Ishikawa (cell line): ENCODE measurements around the gene COP1.
A peak's percentile ranks its signal among the peaks of the same experiment; 100 is the strongest.

Experiments
- CEBPB ChIP-seq: IDR thresholded peaks from 2 replicates; pipeline ENCODE4 v1.6.1; 2012
- CREB1 ChIP-seq: IDR thresholded peaks from 2 replicates; pipeline ENCODE4 v1.6.1; 2012; ENCODE audit warnings: low read depth
- EGR1 ChIP-seq: IDR thresholded peaks from 2 replicates; pipeline ENCODE4 v1.6.1; 2012
- EP300 ChIP-seq: IDR thresholded peaks from 2 replicates; pipeline ENCODE4 v1.6.1; 2012; ENCODE audit warnings: borderline replicate concordance
- FOXM1 ChIP-seq: IDR thresholded peaks from 2 replicates; pipeline ENCODE4 v1.6.1; 2012; ENCODE audit warnings: low read depth, borderline replicate concordance
- NFIC ChIP-seq: IDR thresholded peaks from 2 replicates; pipeline ENCODE4 v1.6.1; 2012
- RAD21 ChIP-seq: IDR thresholded peaks from 2 replicates; pipeline ENCODE4 v1.6.1; 2012; ENCODE audit warnings: low read depth
- TAF1 ChIP-seq: IDR thresholded peaks from 2 replicates; pipeline ENCODE4 v1.6.1; 2012; ENCODE audit warnings: low read depth, mild to moderate bottlenecking
- TCF12 ChIP-seq: IDR thresholded peaks from 2 replicates; pipeline ENCODE4 v1.6.1; 2012; ENCODE audit warnings: low read depth
- TEAD4 ChIP-seq: IDR thresholded peaks from 2 replicates; pipeline ENCODE4 v1.6.1; 2012
- USF1 ChIP-seq: IDR thresholded peaks from 2 replicates; pipeline ENCODE4 v1.6.1; 2012
- YY1 ChIP-seq: IDR thresholded peaks from 2 replicates; pipeline ENCODE4 v1.6.1; 2012; ENCODE audit warnings: low read depth
- ZBTB7A ChIP-seq: IDR thresholded peaks from 2 replicates; pipeline ENCODE4 v1.6.1; 2012; ENCODE audit warnings: low read depth
- TF ChIP-seq, protein P1 (sequence below): IDR thresholded peaks from 2 replicates; pipeline ENCODE4 v1.6.1; 2012; ENCODE audit warnings: low read depth, mild to moderate bottlenecking
- TF ChIP-seq, protein P2 (sequence below): IDR thresholded peaks from 2 replicates; pipeline ENCODE4 v1.6.1; 2012

COP1 gene

DNA sequence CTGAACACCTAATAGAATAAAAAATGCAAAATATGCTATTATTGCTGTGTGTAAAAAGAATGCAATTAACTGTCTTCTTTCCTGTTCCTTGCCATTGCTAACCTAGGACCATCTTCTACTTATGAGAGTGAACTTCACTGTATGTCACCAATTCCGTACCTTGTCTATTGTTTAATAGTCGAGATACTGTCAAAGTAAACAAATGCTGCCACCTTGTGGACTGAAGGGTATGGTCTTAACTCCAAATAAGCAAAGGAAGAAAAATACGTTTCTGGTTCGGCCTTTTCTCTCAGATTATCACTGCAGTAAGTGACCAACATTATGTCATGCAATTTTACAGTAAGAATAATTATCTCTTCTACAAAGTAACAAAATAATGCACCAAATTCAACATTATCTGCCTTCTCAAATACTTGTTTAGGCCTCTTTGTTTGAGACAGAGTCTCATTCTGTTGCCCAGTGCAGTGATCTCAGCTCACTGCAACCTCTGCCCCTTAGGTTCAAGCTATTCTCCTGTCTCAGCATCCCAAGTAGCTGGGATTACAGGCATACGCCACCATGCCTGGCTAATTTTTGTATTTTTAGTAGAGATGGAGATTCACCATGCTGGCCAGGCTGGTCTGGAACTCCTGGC lies 133.4 kb downstream of the COP1 start:
- no peak for TF ChIP-seq FOXM1
- peak; percentile 76 for TF ChIP-seq RAD21

DNA sequence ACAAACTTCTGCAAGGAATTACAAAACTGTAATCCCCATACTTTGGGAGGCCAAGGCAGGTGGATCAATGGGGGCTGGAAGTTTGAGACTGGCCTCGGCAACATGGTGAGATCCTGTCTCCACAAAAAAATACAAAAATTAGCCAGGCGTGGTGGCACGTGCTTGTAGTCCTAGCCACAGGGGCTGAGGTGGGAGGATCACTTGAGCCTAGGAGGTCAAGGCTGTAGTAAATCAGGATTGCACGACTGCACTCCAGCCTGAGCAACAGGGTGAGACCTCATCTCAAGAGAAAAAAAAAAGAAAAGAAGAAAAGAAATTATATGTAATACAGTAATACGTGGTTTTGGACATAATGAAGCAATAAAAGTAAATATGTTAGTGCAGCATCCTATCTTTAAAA lies 138.2 kb downstream of the COP1 start:
- TF ChIP-seq YY1 = no peak
- no peak for TF ChIP-seq USF1
- TF ChIP-seq ZBTB7A = no peak
- TF ChIP-seq TEAD4 = no peak
- no peak for TF ChIP-seq FOXM1
- TF ChIP-seq EP300 = no peak
- TF ChIP-seq, protein P1, sequence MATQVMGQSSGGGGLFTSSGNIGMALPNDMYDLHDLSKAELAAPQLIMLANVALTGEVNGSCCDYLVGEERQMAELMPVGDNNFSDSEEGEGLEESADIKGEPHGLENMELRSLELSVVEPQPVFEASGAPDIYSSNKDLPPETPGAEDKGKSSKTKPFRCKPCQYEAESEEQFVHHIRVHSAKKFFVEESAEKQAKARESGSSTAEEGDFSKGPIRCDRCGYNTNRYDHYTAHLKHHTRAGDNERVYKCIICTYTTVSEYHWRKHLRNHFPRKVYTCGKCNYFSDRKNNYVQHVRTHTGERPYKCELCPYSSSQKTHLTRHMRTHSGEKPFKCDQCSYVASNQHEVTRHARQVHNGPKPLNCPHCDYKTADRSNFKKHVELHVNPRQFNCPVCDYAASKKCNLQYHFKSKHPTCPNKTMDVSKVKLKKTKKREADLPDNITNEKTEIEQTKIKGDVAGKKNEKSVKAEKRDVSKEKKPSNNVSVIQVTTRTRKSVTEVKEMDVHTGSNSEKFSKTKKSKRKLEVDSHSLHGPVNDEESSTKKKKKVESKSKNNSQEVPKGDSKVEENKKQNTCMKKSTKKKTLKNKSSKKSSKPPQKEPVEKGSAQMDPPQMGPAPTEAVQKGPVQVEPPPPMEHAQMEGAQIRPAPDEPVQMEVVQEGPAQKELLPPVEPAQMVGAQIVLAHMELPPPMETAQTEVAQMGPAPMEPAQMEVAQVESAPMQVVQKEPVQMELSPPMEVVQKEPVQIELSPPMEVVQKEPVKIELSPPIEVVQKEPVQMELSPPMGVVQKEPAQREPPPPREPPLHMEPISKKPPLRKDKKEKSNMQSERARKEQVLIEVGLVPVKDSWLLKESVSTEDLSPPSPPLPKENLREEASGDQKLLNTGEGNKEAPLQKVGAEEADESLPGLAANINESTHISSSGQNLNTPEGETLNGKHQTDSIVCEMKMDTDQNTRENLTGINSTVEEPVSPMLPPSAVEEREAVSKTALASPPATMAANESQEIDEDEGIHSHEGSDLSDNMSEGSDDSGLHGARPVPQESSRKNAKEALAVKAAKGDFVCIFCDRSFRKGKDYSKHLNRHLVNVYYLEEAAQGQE = no peak
- no peak for TF ChIP-seq TCF12
- TF ChIP-seq, protein P2, sequence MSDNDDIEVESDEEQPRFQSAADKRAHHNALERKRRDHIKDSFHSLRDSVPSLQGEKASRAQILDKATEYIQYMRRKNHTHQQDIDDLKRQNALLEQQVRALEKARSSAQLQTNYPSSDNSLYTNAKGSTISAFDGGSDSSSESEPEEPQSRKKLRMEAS = no peak
- no peak for TF ChIP-seq CEBPB
- no peak for TF ChIP-seq EGR1
- TF ChIP-seq RAD21 = no peak
- TF ChIP-seq CREB1 = no peak
- TF ChIP-seq NFIC = no peak

- no peak for TF ChIP-seq TCF12
- no peak for TF ChIP-seq TEAD4
- TF ChIP-seq RAD21 = no peak
- TF ChIP-seq NFIC = no peak
- TF ChIP-seq, protein P1 = no peak
- TF ChIP-seq, protein P2 = no peak
- no peak for TF ChIP-seq EGR1
- no peak for TF ChIP-seq ZBTB7A
- TF ChIP-seq YY1 = no peak
- TF ChIP-seq CREB1 = no peak
- TF ChIP-seq EP300 = no peak
- TF ChIP-seq CEBPB = no peak
Observed at GRCh38 chr1:176068256-176068655, 138.8 kb downstream of the COP1 start.

DNA sequence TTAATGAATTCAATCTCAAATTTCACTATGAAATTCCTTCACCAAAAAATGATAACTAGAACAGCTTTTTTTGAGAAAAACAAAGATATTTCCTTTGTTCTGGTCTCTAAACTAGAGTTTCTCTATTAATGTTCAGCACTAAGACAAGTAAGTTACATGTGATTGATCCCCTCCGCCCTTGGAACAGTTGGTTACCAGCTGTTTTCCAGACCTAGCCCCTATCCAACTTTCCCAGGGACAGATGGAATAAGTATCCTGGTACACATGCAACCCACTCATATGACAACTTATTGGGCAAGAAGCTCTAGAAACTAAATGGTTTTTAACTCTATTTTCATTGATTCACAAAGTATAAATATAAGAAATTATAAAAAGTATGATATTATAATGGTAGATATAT lies 140.4 kb downstream of the COP1 start:
- TF ChIP-seq YY1 (no peak), TAF1 (no peak), CEBPB (no peak), ZBTB7A (no peak), TCF12 (no peak), EGR1 (no peak), RAD21 (no peak), NFIC (no peak), EP300 (no peak)
- TF ChIP-seq, protein P1 = no peak

- TF ChIP-seq CREB1 = no peak
- TF ChIP-seq CEBPB = no peak
- TF ChIP-seq EP300 = no peak
- no peak for TF ChIP-seq RAD21
- TF ChIP-seq, protein P2 = no peak
- no peak for TF ChIP-seq FOXM1
- TF ChIP-seq NFIC = no peak
- TF ChIP-seq TCF12 = no peak
- TF ChIP-seq YY1 = no peak
- no peak for TF ChIP-seq ZBTB7A
- TF ChIP-seq TAF1 = no peak
- no peak for TF ChIP-seq USF1
- TF ChIP-seq TEAD4 = no peak
Observed at GRCh38 chr1:176058686-176059085, 148.4 kb downstream of the COP1 start.
